Ishikawa (cell line): ENCODE data around the gene TSPAN18.

ENCODE experiments used
- CEBPB ChIP-seq: IDR thresholded peaks from 2 replicates; pipeline ENCODE4 v1.6.1; 2012
- RAD21 ChIP-seq: IDR thresholded peaks from 2 replicates; pipeline ENCODE4 v1.6.1; 2012; ENCODE audit warnings: low read depth
- REST ChIP-seq: IDR thresholded peaks from 2 replicates; pipeline ENCODE4 v1.6.1; 2012; ENCODE audit warnings: low read depth, mild to moderate bottlenecking
- TAF1 ChIP-seq: IDR thresholded peaks from 2 replicates; pipeline ENCODE4 v1.6.1; 2012; ENCODE audit warnings: low read depth, mild to moderate bottlenecking
- TEAD4 ChIP-seq: IDR thresholded peaks from 2 replicates; pipeline ENCODE4 v1.6.1; 2012
- YY1 ChIP-seq: IDR thresholded peaks from 2 replicates; pipeline ENCODE4 v1.6.1; 2012; ENCODE audit warnings: low read depth

DNA sequence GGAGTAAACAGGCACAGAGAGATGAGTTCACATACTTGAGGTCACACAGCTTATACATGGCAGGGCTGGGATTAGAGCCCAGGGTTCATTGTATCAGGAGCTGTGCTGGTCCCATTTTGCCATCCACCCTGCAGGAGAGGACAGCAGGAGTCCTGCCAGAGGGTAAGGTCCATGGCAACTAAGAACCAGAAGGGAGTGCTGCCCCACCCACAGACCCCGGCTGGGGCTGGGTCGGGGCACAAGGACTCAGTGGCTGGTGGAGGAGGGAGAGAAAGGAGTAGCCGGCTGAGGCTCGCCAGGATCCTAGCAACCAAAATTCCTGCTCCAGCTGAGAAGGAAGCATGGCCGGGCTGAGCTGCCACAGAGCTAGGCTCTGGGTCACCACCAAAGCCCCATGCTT, 249.8 kb downstream of the TSPAN18 start:
- TF ChIP-seq TEAD4 = no peak
- TF ChIP-seq REST = no peak
- TF ChIP-seq CEBPB = no peak
- TF ChIP-seq RAD21 = no peak
- TF ChIP-seq YY1 = no peak
- TF ChIP-seq TAF1 = no peak
